Measurements from ENCODE around the gene IQCB1. TPM values are rescaled to one million over a fixed set of nuclear protein-coding genes. Genes with fewer than 3 reads are reported as not detected.
"Not testable (repeated sequence)": the region's sequence is repeated elsewhere in the genome, so short reads cannot be mapped to it uniquely, and the experiment has no call there.

The IQCB1 gene
- total RNA-seq, 1 donor from 2014 or later, result 16.0 TPM

DNA sequence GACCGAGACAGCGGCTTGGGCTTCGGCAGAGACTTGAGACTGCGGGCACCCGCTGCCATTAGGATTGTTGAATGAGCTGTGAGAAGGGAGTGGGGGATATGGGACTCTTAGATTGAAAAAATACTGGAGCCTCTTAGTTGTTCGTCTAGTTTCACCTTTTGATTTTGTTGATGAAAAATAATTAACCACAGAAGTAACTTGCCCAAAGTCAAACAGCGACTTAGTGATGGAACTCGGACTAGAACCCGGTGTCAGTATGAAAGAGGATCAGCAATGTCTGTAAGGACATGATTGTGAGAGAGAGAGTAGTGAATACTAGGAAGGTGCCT lies 84.8 kb downstream of the IQCB1 start:
- TF ChIP-seq, protein P1, sequence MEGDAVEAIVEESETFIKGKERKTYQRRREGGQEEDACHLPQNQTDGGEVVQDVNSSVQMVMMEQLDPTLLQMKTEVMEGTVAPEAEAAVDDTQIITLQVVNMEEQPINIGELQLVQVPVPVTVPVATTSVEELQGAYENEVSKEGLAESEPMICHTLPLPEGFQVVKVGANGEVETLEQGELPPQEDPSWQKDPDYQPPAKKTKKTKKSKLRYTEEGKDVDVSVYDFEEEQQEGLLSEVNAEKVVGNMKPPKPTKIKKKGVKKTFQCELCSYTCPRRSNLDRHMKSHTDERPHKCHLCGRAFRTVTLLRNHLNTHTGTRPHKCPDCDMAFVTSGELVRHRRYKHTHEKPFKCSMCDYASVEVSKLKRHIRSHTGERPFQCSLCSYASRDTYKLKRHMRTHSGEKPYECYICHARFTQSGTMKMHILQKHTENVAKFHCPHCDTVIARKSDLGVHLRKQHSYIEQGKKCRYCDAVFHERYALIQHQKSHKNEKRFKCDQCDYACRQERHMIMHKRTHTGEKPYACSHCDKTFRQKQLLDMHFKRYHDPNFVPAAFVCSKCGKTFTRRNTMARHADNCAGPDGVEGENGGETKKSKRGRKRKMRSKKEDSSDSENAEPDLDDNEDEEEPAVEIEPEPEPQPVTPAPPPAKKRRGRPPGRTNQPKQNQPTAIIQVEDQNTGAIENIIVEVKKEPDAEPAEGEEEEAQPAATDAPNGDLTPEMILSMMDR (IDR thresholded peaks at IDR 0.05; ENCODE audit: insufficient read depth, low read length, poor library complexity, severe bottlenecking), result no peak

DNA sequence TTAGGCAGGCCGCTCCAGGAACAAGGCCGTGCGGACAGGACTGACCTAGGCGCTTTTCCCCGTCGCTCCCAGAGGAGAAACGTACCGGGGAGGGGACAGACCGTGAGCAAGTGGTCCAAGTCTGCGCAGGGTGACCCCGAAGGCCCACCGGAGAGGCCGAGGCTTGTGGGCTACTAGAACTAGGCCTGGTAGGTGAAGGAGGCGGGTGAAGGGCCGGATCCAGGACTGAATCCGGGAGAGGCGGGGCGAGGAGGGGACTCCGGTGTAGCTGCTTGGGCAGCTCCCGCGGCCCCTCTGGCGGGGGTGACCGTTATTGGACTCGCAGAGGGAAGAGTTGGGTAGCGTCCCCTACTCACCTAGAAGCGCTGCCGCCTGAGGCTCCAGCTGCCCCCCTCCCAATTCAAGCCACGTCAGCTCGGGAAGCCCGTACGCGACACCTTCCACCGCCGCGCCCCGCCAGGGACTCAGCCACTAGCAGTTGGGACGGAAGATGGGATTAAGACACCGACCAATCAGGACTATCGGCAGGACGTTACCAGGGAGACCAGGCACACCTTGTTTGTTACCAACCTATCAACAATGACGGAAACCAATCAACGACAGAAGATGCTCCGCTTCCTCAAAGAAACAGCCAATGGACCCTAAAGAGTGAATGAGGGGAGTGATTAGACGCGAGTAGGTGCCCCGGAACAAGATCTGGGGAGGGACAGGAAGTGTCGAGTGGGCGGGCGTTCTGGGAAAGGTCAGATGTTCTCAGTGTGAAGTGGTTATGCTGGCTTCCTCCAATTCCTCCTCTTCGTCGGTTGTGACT lies 85.4 kb downstream of the IQCB1 start, which contains the start of gene GOLGB1:
Gene GOLGB1 (minus strand): TSS at position 466 of the 811 bp plus-strand sequence. CDS start 18,770 bp downstream, outside the sequence.
- Histone ChIP-seq H3K27me3 (ENCODE audit: control insufficient read depth, insufficient read depth, low read length) (no peaks in the 10 kb centered on the region), H3K36me3 (ENCODE audit: control insufficient read depth, insufficient read depth, low read length) (no peaks in the 10 kb centered on the region), H3K4me3 (ENCODE audit: low read depth, low read length) (peak within 1 kb of the TSS; percentile 90)
- peak; percentile 100 for DNase-seq (ENCODE audit: low read depth)
- TF ChIP-seq, protein P1 (IDR thresholded peaks at IDR 0.05; ENCODE audit: insufficient read depth, low read length, poor library complexity, severe bottlenecking), result no peak

More for the DNA sequence above, 84.8 kb downstream of the IQCB1 start:
- Histone ChIP-seq H3K4me3 (ENCODE audit: low read depth, low read length) (peak overlapping the region; percentile 90), H3K27me3 (ENCODE audit: control insufficient read depth, insufficient read depth, low read length) (no peaks in the 10 kb centered on the region), H3K36me3 (ENCODE audit: control insufficient read depth, insufficient read depth, low read length) (no peaks in the 10 kb centered on the region)
- DNase-seq (ENCODE audit: low read depth), result no peak

- no peak for DNase-seq (ENCODE audit: low read depth)
- Histone ChIP-seq H3K36me3 (ENCODE audit: control insufficient read depth, insufficient read depth, low read length) (no peaks in the 10 kb centered on the region), H3K4me3 (ENCODE audit: low read depth, low read length) (peak overlapping the region; percentile 90)
Measured at GRCh38 chr3:121748680-121749275, 86.1 kb downstream of the IQCB1 start.

GRCh38 chr3:121747976-121748375 lies 86.9 kb downstream of the IQCB1 start:
- Histone ChIP-seq H3K4me3 (ENCODE audit: low read depth, low read length) (peak overlapping the region; percentile 90), H3K27me3 (ENCODE audit: control insufficient read depth, insufficient read depth, low read length) (no peaks in the 10 kb centered on the region), H3K36me3 (ENCODE audit: control insufficient read depth, insufficient read depth, low read length) (no peaks in the 10 kb centered on the region)
- TF ChIP-seq, protein P1 (IDR thresholded peaks at IDR 0.05; ENCODE audit: insufficient read depth, low read length, poor library complexity, severe bottlenecking), result no peak
- no peak for DNase-seq (ENCODE audit: low read depth)

More at GRCh38 chr3:121748680-121749275, 86.1 kb downstream of the IQCB1 start:
- TF ChIP-seq, protein P1 (IDR thresholded peaks at IDR 0.05; ENCODE audit: insufficient read depth, low read length, poor library complexity, severe bottlenecking), result no peak
- no peaks in the 10 kb centered on the region for H3K27me3 ChIP-seq (ENCODE audit: control insufficient read depth, insufficient read depth, low read length)

- H3K36me3 ChIP-seq (ENCODE audit: control insufficient read depth, insufficient read depth, low read length); H3K4me3 ChIP-seq (ENCODE audit: low read depth, low read length); DNase-seq (ENCODE audit: low read depth); H3K27me3 ChIP-seq (ENCODE audit: control insufficient read depth, insufficient read depth, low read length): not testable (repeated sequence)
Measured at GRCh38 chr3:121743106-121743505, 91.8 kb downstream of the IQCB1 start.

GRCh38 chr3:121740896-121741295 lies 94.0 kb downstream of the IQCB1 start:
- no peak for DNase-seq (ENCODE audit: low read depth)
- TF ChIP-seq, protein P1 (IDR thresholded peaks at IDR 0.05; ENCODE audit: insufficient read depth, low read length, poor library complexity, severe bottlenecking), result no peak
- Histone ChIP-seq H3K27me3 (ENCODE audit: control insufficient read depth, insufficient read depth, low read length) (no peaks in the 10 kb centered on the region), H3K36me3 (ENCODE audit: control insufficient read depth, insufficient read depth, low read length) (no peaks in the 10 kb centered on the region), H3K4me3 (ENCODE audit: low read depth, low read length) (no peak overlapping the region)

All from kidney epithelial cell (primary cell).